Fibroblast of mammary gland (primary cell): Measurements from ENCODE around the gene FEN1.

Source experiments
- DNase-seq: peaks from one replicate; pipeline ENCODE4 v3.0.0-alpha.2; 2010; ENCODE audit warnings: low read depth
- H3K4me3 ChIP-seq: 2 replicates; pipeline ENCODE4 v1.5.1; 2011; ENCODE audit warnings: low read depth, mild to moderate bottlenecking, low read length, moderate library complexity; ENCODE audit not compliant: control insufficient read depth
- CTCF ChIP-seq: conservative IDR thresholded peaks from 2 replicates; pipeline ENCODE4 v1.5.1; 2011; ENCODE audit warnings: low read depth, low read length, inconsistent platforms; ENCODE audit not compliant: control insufficient read depth, insufficient read depth

Gene FEN1

GRCh38 chr11:61746442-61747191, 46.1 kb upstream of the FEN1 start:
- H3K4me3 ChIP-seq = no peak overlapping the region
- no peak for DNase-seq
- TF ChIP-seq CTCF = no peak

- peak; percentile 83 for TF ChIP-seq CTCF
- no peak overlapping the region for H3K4me3 ChIP-seq
- peak; percentile 64 for DNase-seq
These were observed 45.3 kb upstream of the FEN1 start for GRCh38 chr11:61747192-61747966.

- no peak for TF ChIP-seq CTCF
- DNase-seq = no peak
- no peak overlapping the region for H3K4me3 ChIP-seq
These were observed 44.8 kb upstream of the FEN1 start for GRCh38 chr11:61747967-61748285.

GRCh38 chr11:61749591-61750217, 43.0 kb upstream of the FEN1 start:
- no peak overlapping the region for H3K4me3 ChIP-seq
- no peak for TF ChIP-seq CTCF
- peak; percentile 15 for DNase-seq

GRCh38 chr11:61750631-61751273, 42.0 kb upstream of the FEN1 start:
- H3K4me3 ChIP-seq = no peak overlapping the region
- DNase-seq = no peak
- no peak for TF ChIP-seq CTCF

GRCh38 chr11:61751384-61751783, 41.3 kb upstream of the FEN1 start:
- DNase-seq = no peak
- TF ChIP-seq CTCF = no peak
- H3K4me3 ChIP-seq = no peak overlapping the region
